Smooth muscle cell (in vitro differentiated cells): ENCODE results near the gene SYNGR3. TPM values are rescaled to one million over a fixed set of nuclear protein-coding genes. Genes with fewer than 3 reads are reported as not detected.

ENCODE experiments used
- DNase-seq: peaks from one replicate; lab custom pipeline; 2025; ENCODE audit not compliant: unreplicated experiment; lab: John Stamatoyannopoulos, UW
- H2AFZ ChIP-seq: fragments of 200-600 bp; sonication (generic); 2 replicates; pipeline ENCODE4 v1.6.0; 2016; ENCODE audit warnings: antibody characterized with exemption, low read depth, mild to moderate bottlenecking
- H3F3A ChIP-seq: fragments of 200-600 bp; sonication (generic); 2 replicates; pipeline ENCODE4 v1.6.0; 2017; ENCODE audit warnings: antibody characterized with exemption, low read depth
- H3K27ac ChIP-seq: fragments of 200-600 bp; sonication (generic); 2 replicates; pipeline ENCODE4 v1.5.1; 2016; ENCODE audit warnings: low read depth, mild to moderate bottlenecking
- H3K27me3 ChIP-seq: fragments of 200-600 bp; sonication (generic); 2 replicates; pipeline ENCODE4 v1.6.1; 2016; ENCODE audit warnings: low read depth, mild to moderate bottlenecking
- H3K36me3 ChIP-seq: fragments of 200-600 bp; sonication (generic); 2 replicates; pipeline ENCODE4 v1.5.1; 2016; ENCODE audit warnings: low read depth
- H3K4me1 ChIP-seq: fragments of 200-600 bp; sonication (generic); 2 replicates; pipeline ENCODE4 v1.5.1; 2016; ENCODE audit warnings: low read depth
- H3K4me2 ChIP-seq: fragments of 200-600 bp; sonication (generic); 2 replicates; pipeline ENCODE4 v1.6.0; 2016; ENCODE audit warnings: mild to moderate bottlenecking
- H3K4me3 ChIP-seq: fragments of 200-600 bp; sonication (generic); 2 replicates; pipeline ENCODE4 v1.5.1; 2016; ENCODE audit warnings: mild to moderate bottlenecking
- H3K79me2 ChIP-seq: fragments of 200-600 bp; sonication (generic); 2 replicates; pipeline ENCODE4 v1.6.0; 2016; ENCODE audit warnings: low read depth, mild to moderate bottlenecking
- H3K9ac ChIP-seq: fragments of 200-600 bp; sonication (generic); 2 replicates; pipeline ENCODE4 v1.6.0; 2016; ENCODE audit warnings: low read depth
- H3K9me3 ChIP-seq: fragments of 200-600 bp; sonication (generic); replicated peaks from 2 replicates; pipeline ENCODE4 v1.5.1; 2016; ENCODE audit warnings: low read depth
- H4K20me1 ChIP-seq: fragments of 200-600 bp; sonication (generic); 2 replicates; pipeline ENCODE4 v1.6.0; 2016; ENCODE audit warnings: low read depth
- WGBS: methylation state at CpG from one replicate; pipeline ENCODE4 v1.1.7; 2016; ENCODE audit warnings: low lambda C conversion rate; 5-methylcytosine and 5-hydroxymethylcytosine counted together
- polyA plus RNA-seq: library from polyadenylated mRNA; unstranded; fragments of >200 nt; fragmentation: Nextera tagmentation; extraction: Ambion mirVana; gene quantifications from 2 replicates; pipeline ENCODE4 v1.2.1, GENCODE V29; 2016
- total RNA-seq: library from RNA; depleted of rRNA; stranded (reverse); fragments of >200 nt; gene quantifications from 2 replicates; pipeline ENCODE4 v1.2.3, GENCODE V29; 2014
- TF ChIP-seq, protein P1 (sequence below): fragments of 200-600 bp; sonication (generic); IDR thresholded peaks from 2 replicates; pipeline ENCODE4 v1.5.1; 2017; ENCODE audit warnings: borderline replicate concordance, mild to moderate bottlenecking, antibody characterized with exemption; ENCODE audit not compliant: insufficient read depth, poor library complexity, severe bottlenecking

The SYNGR3 gene
- total and polyA plus RNA-seq, 2 experiments from 2014 or later, result 3.0 to 8.7 TPM

- Histone ChIP-seq H4K20me1 (no peaks in the 10 kb centered on the region), H3F3A (no peaks in the 10 kb centered on the region), H3K4me1 (peaks cover 24% of the 10 kb centered on the region), H2AFZ (no peak overlapping the region), H3K79me2 (peaks cover 18% of the 10 kb centered on the region), H3K9me3 (no peaks in the 10 kb centered on the region), H3K27me3 (peaks cover 31% of the 10 kb centered on the region), H3K4me2 (no peak overlapping the region), H3K27ac (no peak overlapping the region), H3K9ac (no peak overlapping the region), H3K36me3 (no peaks in the 10 kb centered on the region), H3K4me3 (no peak overlapping the region)
- WGBS, result 97% methylated on average over 33 of the region's 33 CpGs
- no peak for DNase-seq
- TF ChIP-seq, protein P1, sequence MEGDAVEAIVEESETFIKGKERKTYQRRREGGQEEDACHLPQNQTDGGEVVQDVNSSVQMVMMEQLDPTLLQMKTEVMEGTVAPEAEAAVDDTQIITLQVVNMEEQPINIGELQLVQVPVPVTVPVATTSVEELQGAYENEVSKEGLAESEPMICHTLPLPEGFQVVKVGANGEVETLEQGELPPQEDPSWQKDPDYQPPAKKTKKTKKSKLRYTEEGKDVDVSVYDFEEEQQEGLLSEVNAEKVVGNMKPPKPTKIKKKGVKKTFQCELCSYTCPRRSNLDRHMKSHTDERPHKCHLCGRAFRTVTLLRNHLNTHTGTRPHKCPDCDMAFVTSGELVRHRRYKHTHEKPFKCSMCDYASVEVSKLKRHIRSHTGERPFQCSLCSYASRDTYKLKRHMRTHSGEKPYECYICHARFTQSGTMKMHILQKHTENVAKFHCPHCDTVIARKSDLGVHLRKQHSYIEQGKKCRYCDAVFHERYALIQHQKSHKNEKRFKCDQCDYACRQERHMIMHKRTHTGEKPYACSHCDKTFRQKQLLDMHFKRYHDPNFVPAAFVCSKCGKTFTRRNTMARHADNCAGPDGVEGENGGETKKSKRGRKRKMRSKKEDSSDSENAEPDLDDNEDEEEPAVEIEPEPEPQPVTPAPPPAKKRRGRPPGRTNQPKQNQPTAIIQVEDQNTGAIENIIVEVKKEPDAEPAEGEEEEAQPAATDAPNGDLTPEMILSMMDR, result no peak
Observed at GRCh38 chr16:1975432-1976215, 14.1 kb upstream of the SYNGR3 start.

DNA sequence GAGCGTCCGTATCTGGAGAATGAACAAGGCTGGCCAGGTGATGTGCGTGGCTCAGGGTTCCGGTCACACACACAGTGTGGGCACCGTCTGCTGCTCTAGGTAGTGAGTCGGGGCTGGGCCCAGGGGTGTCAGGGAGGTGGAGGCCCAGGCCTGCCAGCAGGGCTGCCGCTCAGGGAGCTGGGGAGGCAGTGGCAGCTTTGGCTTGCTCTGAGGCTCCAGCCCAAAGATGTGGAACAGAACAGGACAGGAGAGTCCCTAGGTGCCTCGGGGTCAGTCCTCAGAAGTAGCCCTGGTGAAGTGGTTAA lies 13.6 kb upstream of the SYNGR3 start:
- TF ChIP-seq, protein P1, result no peak
- Histone ChIP-seq H4K20me1 (no peaks in the 10 kb centered on the region), H3K27ac (no peak overlapping the region), H3K9ac (no peak overlapping the region), H3K36me3 (no peaks in the 10 kb centered on the region), H3K79me2 (peaks cover 18% of the 10 kb centered on the region), H3K4me2 (no peak overlapping the region), H3K4me3 (no peak overlapping the region), H3K27me3 (peaks cover 36% of the 10 kb centered on the region), H2AFZ (no peak overlapping the region), H3F3A (no peaks in the 10 kb centered on the region), H3K9me3 (no peaks in the 10 kb centered on the region), H3K4me1 (peaks cover 24% of the 10 kb centered on the region)
- DNase-seq, result no peak
- WGBS, result 97% methylated on average over 8 of the region's 8 CpGs

- 94% methylated on average over 30 of the region's 33 CpGs for WGBS
- Histone ChIP-seq H3K9ac (no peak overlapping the region), H3K27ac (no peak overlapping the region), H4K20me1 (no peaks in the 10 kb centered on the region), H3K79me2 (peaks cover 16% of the 10 kb centered on the region), H3K4me1 (peaks cover 24% of the 10 kb centered on the region), H3K36me3 (no peaks in the 10 kb centered on the region), H3K9me3 (no peaks in the 10 kb centered on the region), H3K27me3 (peaks cover 47% of the 10 kb centered on the region), H3K4me3 (no peak overlapping the region), H3K4me2 (no peak overlapping the region), H3F3A (no peaks in the 10 kb centered on the region), H2AFZ (no peak overlapping the region)
- DNase-seq, result no peak
- TF ChIP-seq, protein P1, result no peak
Observed at GRCh38 chr16:1976951-1977874, 12.6 kb upstream of the SYNGR3 start.
